GM18519 (cell line): Measurements from ENCODE around the gene FEM1A.
"Not testable (repeated sequence)": the region's sequence is repeated elsewhere in the genome, so short reads cannot be mapped to it uniquely, and the experiment has no call there.

Experiments
- ATAC-seq: cut with Tn5 transposase; IDR thresholded peaks from one replicate; pipeline ENCODE4 v1.9.1; 2021; ENCODE audit warnings: mild to moderate bottlenecking, moderate library complexity; ENCODE audit not compliant: unreplicated experiment, low FRiP score

Gene FEM1A

DNA sequence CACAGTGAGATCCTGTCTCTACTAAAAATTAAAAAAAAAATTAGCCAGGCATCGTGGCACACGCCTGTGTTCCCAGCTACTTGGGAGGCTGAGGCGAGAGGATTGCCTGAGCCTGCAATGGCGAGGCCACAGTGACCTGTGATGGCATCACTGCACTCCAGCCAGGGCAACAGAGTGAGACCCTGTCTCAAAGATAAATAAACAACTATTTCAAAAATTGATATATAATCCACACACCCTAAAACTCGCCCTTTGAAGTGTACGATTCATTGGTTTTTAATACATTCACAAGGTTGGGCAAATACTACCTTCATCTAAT lies 52.1 kb downstream of the FEM1A start:
- ATAC-seq: no peak

DNA sequence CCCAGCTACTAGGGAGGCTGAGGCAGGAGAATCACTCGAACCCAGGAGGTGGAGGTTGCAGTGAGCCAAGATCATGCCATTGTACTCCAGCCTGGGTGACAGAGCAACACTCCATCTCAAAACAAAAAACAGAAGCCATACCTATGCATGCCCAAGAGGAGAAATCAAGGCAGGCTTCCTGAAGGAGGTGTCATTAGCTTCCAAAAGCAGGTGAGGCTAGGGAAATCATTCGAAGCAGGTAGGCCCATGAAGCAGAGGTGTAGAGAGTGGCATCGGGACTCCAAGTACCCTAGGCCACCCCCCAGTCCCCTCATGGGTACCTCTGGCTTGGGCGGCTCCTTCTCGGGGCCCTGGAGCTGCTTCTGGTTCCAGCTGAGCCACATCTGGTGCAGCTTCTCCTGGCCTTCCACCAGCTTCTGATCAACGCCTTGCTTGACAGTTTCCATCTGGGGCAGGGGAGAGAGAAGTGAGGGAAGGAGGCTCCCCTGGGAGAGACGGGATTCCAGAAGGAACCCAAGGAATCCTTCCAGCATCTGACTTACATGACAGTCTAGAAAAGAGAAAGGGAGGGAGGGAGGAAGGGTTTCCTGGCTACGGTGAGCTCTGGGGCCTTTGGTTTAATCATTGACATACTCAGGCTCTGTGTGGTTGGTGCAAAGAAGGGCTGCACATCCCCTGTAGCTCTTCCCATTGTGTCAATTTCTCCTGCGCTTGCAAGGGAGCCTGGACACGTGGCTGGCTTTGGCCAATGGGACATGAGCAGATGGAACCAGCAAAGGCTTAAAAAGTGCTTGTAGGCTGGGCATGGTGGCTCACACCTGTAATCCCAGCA lies 53.0 kb downstream of the FEM1A start:
- ATAC-seq: no peak

DNA sequence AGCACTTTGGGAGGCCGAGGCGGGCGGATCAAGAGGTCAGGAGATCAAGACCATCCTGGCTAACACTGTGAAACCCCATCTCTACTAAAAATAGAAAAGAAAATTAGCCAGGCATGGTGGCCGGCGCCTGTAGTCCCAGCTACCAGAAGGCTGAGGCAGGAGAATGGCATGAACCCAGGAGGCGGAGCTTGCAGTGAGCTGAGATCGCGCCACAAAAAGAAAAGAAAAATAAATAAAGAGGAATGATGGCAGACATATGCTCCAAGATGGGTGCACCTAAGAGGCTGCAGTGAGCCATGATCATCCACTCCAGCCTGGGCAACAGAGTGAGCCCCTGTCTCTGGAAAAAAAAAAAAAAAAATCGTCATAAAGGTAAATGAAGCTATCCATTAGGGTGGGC lies 54.4 kb downstream of the FEM1A start:
- not testable (repeated sequence) for ATAC-seq

DNA sequence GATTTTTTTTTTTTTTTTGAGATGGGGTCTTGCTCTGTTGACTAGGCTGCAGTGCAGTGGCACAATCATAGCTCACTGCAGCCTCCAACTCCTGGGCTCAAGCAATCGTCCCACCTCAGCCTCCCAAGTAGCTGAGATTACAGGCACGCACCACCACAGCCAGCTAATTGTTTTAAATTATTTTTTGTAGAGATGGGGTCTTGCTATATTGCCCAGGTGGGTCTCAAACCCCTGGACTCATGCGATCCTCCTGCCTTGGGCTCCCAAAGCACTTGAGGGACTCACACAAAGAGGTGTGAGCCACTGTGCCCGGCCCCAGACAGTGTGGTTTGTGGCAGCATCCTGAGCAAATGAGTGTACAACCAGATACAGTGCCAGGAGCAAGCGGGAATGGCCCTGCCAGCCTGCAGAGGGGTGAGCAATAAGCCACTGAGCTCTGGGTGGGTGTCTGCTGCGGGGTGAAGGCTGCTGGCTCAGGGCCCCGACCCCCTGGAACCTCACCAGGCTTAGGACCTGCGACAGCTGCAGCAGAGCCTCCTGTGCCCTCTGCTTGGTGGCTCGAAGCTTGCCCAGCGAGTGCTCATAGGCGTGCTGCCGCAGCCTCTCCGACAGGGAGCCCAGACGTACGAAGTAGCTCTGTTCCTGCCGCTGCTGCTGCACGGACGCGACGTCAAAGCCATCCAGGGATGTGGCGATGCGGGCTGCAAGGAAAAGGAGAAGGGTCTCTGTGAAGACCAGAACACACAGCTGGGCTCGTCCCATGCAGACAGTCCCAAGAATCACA lies 55.8 kb downstream of the FEM1A start:
- no peak for ATAC-seq

DNA sequence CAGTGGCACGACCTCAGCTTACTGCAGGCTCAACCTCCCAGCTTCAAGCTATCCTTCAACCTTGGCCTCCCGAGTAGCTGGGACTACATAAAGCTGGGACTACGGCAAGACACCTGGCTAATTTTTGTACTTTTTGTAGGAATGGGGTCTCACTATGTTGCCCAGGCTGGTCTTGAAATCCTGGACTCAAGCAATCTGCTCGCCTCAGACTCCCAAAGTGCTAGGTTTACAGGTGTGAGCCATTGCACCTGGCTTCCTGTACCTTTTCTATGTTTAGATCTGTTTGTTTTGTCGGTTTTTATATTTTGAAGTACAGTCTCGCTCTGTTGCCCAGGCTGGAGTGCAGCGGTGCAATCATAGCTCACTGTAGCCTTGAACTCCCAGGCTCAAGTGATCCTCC lies 57.5 kb downstream of the FEM1A start:
- ATAC-seq: no peak
